Psoas muscle (tissue), 8 donors: ENCODE data around the gene MAK. TPM values are rescaled to one million over a fixed set of nuclear protein-coding genes. Genes with fewer than 3 reads are reported as not detected.
A peak's percentile ranks its signal among the peaks of the same experiment; 100 is the strongest.
"Not testable (repeated sequence)": the region's sequence is repeated elsewhere in the genome, so short reads cannot be mapped to it uniquely, and the experiment has no call there.

ENCODE experiments used
- ATAC-seq, 4 donors: fragments of 200-7000 bp; cut with Tn5 transposase; one replicate each; pipeline ENCODE4 v1.9.1; 2020; ENCODE audit warnings: moderate library complexity in 3 of 4, mild to moderate bottlenecking in 2 of 4
- DNase-seq, 2 donors: peaks; one replicate each; pipeline ENCODE4 v3.0.0-alpha.2; 2020
- H3K27ac ChIP-seq: fragments of 200-600 bp; one replicate; pipeline ENCODE4 v1.8.0; 2022
- H3K27me3 ChIP-seq, 3 donors: fragments of 200-600 bp in 1 of 3; one replicate each; pipeline versions ENCODE4 v1.6.1 to v1.8.0; 2013 to 2022; ENCODE audit warnings: low read length in 2 of 3, mild to moderate bottlenecking in 2 of 3, moderate library complexity in 1 of 3; ENCODE audit not compliant: insufficient read depth in 3 of 3
- H3K36me3 ChIP-seq, 2 donors: fragments of 200-600 bp in 1 of 2; one replicate each; pipeline versions ENCODE4 v1.6.1 to v1.8.0; 2013 to 2022; ENCODE audit warnings: low read depth in 1 of 2, mild to moderate bottlenecking in 1 of 2, moderate library complexity in 1 of 2; ENCODE audit not compliant: insufficient read depth in 1 of 2
- H3K4me1 ChIP-seq: fragments of 200-600 bp; one replicate; pipeline ENCODE4 v1.8.0; 2022
- H3K4me3 ChIP-seq: fragments of 200-600 bp; one replicate; pipeline ENCODE4 v1.8.0; 2022; ENCODE audit warnings: mild to moderate bottlenecking
- H3K9me3 ChIP-seq: fragments of 200-600 bp; one replicate; pipeline ENCODE4 v1.8.0; 2022
- WGBS, 3 donors: extraction: QIAGEN DNeasy Blood & Tissue Kit; methylation state at CpG; one replicate each; pipeline versions ENCODE4 v1.1.6 to v1.1.7; 2013; 5-methylcytosine and 5-hydroxymethylcytosine counted together
- intact Hi-C, 2 donors: fragments of 100-400 bp; cut with DNase I; formaldehyde crosslinking; loops; one replicate each; pipeline versions ENCODE4 v1.11.0 to v1.14.2; 2022
- polyA plus RNA-seq, 3 donors: library from polyadenylated mRNA; stranded (reverse); fragments of 200-250 nt; gene quantifications; one replicate each; pipeline ENCODE4 v1.2.3, GENCODE V29; 2013
- total RNA-seq, 4 donors: library from RNA; stranded (reverse); fragmentation: NEBNext Ultra II Directional in 2 of 4; extraction: Animal tissue kit (Norgen Biotek cat#: 25700) in 2 of 4; gene quantifications; one replicate each; pipeline versions ENCODE4 v1.2.1 to v1.2.4, GENCODE V29; 2021 to 2023
- TF ChIP-seq, protein P1 (sequence below): fragments of 200-600 bp; IDR thresholded peaks from one replicate; pipeline ENCODE4 v1.8.0; 2022; ENCODE audit warnings: antibody characterized with exemption
- donor health status: healthy with polysubstance abuse.
- donor health status: DM: no; HTN: no; CAD: no; lungs with moderate emphysema.
- donor health status: Bipolar disorder and iron deficiency.
- donor health status: healthy.
- donor health status: DM: yes; HTN: yes; CAD: no.
- donor health status: DM: no; HTN: no; CAD: no.
- donor health status: DM: no; HTN: no; CAD: no.
- donor health status: DM: yes; HTN: yes; CAD: no.

The MAK gene
- total and polyA plus RNA-seq, 7 donors: 0.01 to 0.09 (median 0.03) TPM; not detected in 4

DNA sequence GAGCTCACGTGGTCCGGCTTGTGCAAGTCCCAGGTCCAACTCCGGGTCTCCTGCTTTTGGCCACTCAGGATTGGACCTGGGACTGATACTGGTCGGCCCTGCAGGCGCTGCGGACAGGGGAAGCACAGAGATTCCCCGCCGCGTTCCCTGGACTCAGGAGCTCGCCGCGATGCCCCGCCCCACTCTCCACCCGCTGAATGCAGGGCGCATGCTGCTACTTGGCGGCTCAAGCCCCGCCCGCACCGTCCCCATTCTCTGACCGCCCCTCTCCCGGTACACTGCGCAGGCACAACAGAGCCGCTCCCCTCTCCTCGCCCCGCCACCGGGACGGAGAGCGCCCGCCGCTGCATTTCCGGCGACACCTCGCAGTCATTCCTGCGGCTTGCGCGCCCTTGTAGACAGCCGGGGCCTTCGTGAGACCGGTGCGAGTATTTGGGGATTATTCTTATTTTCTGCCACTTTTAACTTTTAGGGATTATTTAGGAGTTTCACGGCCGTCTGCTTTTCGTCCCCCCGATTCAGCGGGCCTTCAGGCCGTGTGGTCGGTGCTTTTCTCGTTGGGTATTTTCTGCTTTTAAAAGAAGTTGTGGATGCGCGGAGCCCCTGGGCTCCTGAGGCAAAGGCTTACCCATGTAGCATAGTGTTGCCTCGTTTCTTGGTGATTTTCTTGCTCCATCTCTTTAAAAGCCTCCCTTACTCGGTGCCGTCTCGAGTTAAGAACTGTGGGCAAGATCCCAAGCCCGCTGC, 115.3 kb downstream of the MAK start, which contains the start of gene TMEM14C:
Gene TMEM14C (plus strand): TSS at position 251 of the 747 bp plus-strand sequence. CDS start 1,544 bp downstream, outside the sequence.
- intact Hi-C loops: loop anchor here (1.0 to 2.0 kb wide), 4 partner anchors 24 to 29 kb away; partner anchors contain the start of genes C6orf52 (in 2 of the 2), PAK1IP1 (in 2 of the 2) and TMEM14B (in 2 of the 2)
- H3K4me1 ChIP-seq: peaks cover 22% of the 10 kb centered on the region
- peak; percentile 98 to 99 (median 98) for ATAC-seq
- H3K27ac ChIP-seq: peak within 1 kb of the TSS; percentile 93
- TF ChIP-seq, protein P1, sequence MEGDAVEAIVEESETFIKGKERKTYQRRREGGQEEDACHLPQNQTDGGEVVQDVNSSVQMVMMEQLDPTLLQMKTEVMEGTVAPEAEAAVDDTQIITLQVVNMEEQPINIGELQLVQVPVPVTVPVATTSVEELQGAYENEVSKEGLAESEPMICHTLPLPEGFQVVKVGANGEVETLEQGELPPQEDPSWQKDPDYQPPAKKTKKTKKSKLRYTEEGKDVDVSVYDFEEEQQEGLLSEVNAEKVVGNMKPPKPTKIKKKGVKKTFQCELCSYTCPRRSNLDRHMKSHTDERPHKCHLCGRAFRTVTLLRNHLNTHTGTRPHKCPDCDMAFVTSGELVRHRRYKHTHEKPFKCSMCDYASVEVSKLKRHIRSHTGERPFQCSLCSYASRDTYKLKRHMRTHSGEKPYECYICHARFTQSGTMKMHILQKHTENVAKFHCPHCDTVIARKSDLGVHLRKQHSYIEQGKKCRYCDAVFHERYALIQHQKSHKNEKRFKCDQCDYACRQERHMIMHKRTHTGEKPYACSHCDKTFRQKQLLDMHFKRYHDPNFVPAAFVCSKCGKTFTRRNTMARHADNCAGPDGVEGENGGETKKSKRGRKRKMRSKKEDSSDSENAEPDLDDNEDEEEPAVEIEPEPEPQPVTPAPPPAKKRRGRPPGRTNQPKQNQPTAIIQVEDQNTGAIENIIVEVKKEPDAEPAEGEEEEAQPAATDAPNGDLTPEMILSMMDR: no peak
- peak; percentile 100 for DNase-seq
- peaks cover 0 to 21% of the 10 kb centered on the region in 2 donors for H3K36me3 ChIP-seq
- H3K9me3 ChIP-seq: no peaks in the 10 kb centered on the region
- H3K27me3 ChIP-seq: no peaks in the 10 kb centered on the region
- H3K4me3 ChIP-seq: peak within 1 kb of the TSS; percentile 86
- WGBS, 3 donors: 0% methylated on average over 49 to 55 of the region's 55 CpGs

DNA sequence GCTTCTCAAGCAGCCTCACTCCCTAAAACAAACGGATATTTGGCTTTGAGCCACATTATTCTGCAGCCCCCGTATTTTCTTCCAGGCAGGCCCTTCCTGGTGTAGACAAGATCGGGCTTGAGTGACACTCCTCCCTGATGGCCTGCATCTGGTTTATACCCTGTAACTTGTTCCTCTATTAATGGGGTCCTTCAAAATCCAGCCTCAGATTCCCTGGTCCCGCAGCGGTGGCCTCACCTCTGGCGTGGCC, 115.8 kb downstream of the MAK start:
- peaks cover 22% of the 10 kb centered on the region for H3K4me1 ChIP-seq
- H3K9me3 ChIP-seq: no peaks in the 10 kb centered on the region
- peak overlapping the region; percentile 93 for H3K27ac ChIP-seq
- TF ChIP-seq, protein P1: no peak
- intact Hi-C loops: loop anchor here (1.0 to 2.0 kb wide), 3 partner anchors 24 to 28 kb away; partner anchors contain the start of genes C6orf52 (in 2 of the 2), PAK1IP1 (in 2 of the 2) and TMEM14B (in 1 of the 2)
- 0 to 1% (median 0%) methylated on average over 6 of the region's 6 CpGs for WGBS, 3 donors
- H3K27me3 ChIP-seq: no peaks in the 10 kb centered on the region
- ATAC-seq (peak in 1 of 4 donors; percentile 0), DNase-seq (no peak)
- H3K4me3 ChIP-seq: peak overlapping the region; percentile 86
- peaks cover 0 to 16% of the 10 kb centered on the region in 2 donors for H3K36me3 ChIP-seq

DNA sequence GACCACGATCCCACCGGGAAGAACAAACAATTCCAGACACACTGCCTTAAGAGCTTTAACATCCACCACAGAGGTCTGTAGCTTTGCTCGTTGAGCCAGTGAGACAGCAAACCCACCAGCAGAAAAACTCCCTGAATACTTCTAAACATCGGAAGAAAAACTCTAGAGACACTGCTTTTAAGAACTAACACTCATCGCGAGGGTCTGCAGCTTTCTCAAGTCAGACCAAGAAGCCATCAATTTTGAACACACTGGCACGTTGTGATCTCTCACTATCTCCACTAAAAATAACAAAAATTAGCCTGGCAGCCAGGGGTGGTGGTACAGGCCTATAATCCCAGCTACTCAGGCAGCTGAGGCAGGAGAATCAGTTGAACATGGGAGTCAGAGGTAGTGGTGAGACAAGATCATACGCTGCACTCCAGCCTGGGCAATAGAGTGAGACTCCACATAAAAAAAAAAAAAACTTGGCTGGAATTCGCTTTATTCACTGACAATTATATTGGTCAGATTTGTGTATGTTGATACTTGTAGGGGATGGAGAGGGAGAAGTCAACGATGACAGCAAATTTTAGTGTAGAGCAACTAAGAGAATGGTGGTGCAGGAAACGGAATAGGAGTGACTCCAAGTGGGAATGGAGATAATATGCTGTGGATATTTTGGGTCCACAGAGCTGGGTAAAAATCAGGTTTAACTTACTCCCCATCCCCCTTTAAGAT, 116.3 kb downstream of the MAK start:
- intact Hi-C loops: loop anchor here (1.0 to 2.0 kb wide), 3 partner anchors 25 to 28 kb away; partner anchors contain the start of genes C6orf52 (in 2 of the 2), PAK1IP1 (in 2 of the 2) and TMEM14B (in 1 of the 2)
- peak overlapping the region; percentile 93 for H3K27ac ChIP-seq
- H3K4me3 ChIP-seq: peak overlapping the region; percentile 86
- H3K36me3 ChIP-seq: peaks cover 0 to 13% of the 10 kb centered on the region in 2 donors
- no peak for DNase-seq
- H3K4me1 ChIP-seq: peaks cover 22% of the 10 kb centered on the region
- no peak for ATAC-seq
- H3K9me3 ChIP-seq: no peaks in the 10 kb centered on the region
- no peaks in the 10 kb centered on the region for H3K27me3 ChIP-seq
- WGBS, 3 donors: 73 to 80% (median 76%) methylated on average over 11 of the region's 11 CpGs
- TF ChIP-seq, protein P1: no peak

DNA sequence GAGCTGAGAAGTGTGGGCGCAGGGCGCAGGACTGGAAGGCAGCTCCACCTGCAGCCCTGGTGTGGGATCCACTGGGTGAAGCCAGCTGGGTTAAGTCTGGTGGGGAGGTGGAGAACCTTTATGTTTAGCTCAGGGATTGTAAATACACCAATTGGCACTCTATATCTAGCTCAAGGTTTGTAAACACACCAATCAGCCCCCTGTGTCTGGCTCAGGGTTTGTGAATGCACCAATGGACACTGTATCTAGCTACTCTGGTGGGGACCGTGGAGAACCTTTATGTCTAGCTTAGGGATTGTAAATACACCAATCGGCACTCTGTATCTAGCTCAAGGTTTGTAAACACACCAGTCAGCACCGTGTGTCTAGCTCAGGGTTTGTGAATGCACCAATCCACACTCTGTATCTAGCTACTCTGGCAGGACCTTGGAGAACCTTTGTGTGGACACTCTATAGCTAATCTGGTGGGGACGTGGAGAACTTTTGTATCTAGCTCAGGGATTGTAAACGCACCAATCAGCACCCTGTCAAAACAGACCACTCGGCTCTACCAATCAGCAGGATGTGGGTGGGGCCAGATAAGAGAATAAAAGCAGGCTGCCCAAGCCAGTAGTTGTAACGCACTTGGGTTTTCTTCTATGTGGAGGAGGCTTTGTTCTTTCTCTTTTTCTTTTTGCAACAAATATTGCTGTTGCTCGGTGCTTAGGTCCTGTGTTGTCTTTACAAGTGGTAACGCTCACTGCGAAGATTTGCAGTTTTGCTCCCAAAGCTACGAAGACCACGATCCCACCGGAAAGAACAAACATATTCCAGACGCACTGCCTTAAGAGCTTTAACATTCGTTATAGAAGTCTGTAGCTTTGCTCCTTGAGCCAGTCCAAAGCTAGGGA, 117.1 kb downstream of the MAK start:
- H3K27ac ChIP-seq, H3K27me3 ChIP-seq, DNase-seq, ATAC-seq, intact Hi-C loops, H3K36me3 ChIP-seq, H3K9me3 ChIP-seq: not testable (repeated sequence)
- WGBS, 3 donors: 88 to 89% (median 88%) methylated on average over 17 of the region's 17 CpGs
- peaks cover 22% of the 10 kb centered on the region for H3K4me1 ChIP-seq
- peak overlapping the region; percentile 68 for H3K4me3 ChIP-seq
